Transverse colon (tissue), 4 donors: ENCODE results near the gene PKP4. TPM values are rescaled to one million over a fixed set of nuclear protein-coding genes. Genes with fewer than 3 reads are reported as not detected.
"Not testable (repeated sequence)": the region's sequence is repeated elsewhere in the genome, so short reads cannot be mapped to it uniquely, and the experiment has no call there.

Source experiments
- DNase-seq: peaks from one replicate; pipeline ENCODE4 v3.0.0-alpha.2; 2019
- H3K27ac ChIP-seq, 4 donors: fragments of 200-600 bp; sonication (generic); 2 replicates each; pipeline ENCODE4 v1.5.1; 2016 to 2018; ENCODE audit warnings: inconsistent platforms in 4 of 4
- H3K27me3 ChIP-seq: fragments of 200-600 bp; sonication (generic); 2 replicates; pipeline ENCODE4 v1.5.1; 2017; ENCODE audit warnings: inconsistent platforms
- H3K36me3 ChIP-seq, 4 donors: fragments of 200-600 bp; sonication (generic); 2 replicates each; pipeline ENCODE4 v1.5.1; 2017 to 2019; ENCODE audit warnings: inconsistent platforms in 4 of 4
- H3K4me1 ChIP-seq, 4 donors: fragments of 200-600 bp; sonication (generic); 2 replicates each; pipeline ENCODE4 v1.5.1; 2017 to 2020; ENCODE audit warnings: inconsistent platforms in 4 of 4
- H3K4me3 ChIP-seq, 4 donors: fragments of 200-600 bp; sonication (generic); 1 replicate in 1 of 4; 2 replicates in 3 of 4; pipeline versions ENCODE4 v1.5.1 to v1.6.1; 2017 to 2019; ENCODE audit warnings: inconsistent platforms in 4 of 4
- H3K9me3 ChIP-seq, 2 donors: fragments of 200-600 bp; sonication (generic); 2 replicates each; pipeline ENCODE4 v1.5.1; 2017 to 2019; ENCODE audit warnings: inconsistent platforms in 2 of 2
- CTCF ChIP-seq, 5 experiments: fragments of 200-600 bp in 3 of 5; fragments of 450-650 bp in 2 of 5; sonication (generic) in 3 of 5; IDR thresholded peaks; 1 replicate in 2 of 5; 2 replicates in 3 of 5; pipeline ENCODE4 v1.5.1; 2016 to 2017; ENCODE audit warnings: antibody characterized with exemption in 5 of 5, inconsistent platforms in 3 of 5, mild to moderate bottlenecking in 2 of 5, moderate library complexity in 1 of 5
- EP300 ChIP-seq: sonication (generic); formaldehyde crosslinking; IDR thresholded peaks from one replicate; pipeline ENCODE4 v1.6.1; 2017; ENCODE audit warnings: antibody characterized with exemption, low read depth
- POLR2A ChIP-seq: fragments of 450-650 bp; IDR thresholded peaks from one replicate; pipeline ENCODE4 v1.6.1; 2016; ENCODE audit warnings: antibody characterized with exemption, mild to moderate bottlenecking, moderate library complexity
- POLR2AphosphoS5 ChIP-seq, 3 donors: sonication (generic); formaldehyde crosslinking; IDR thresholded peaks; one replicate each; pipeline ENCODE4 v1.6.1; 2016; ENCODE audit warnings: antibody characterized with exemption in 3 of 3
- WGBS, 2 donors: methylation state at CpG; one replicate each; pipeline ENCODE4 v1.1.5; 2018; ENCODE audit warnings: low coverage in 1 of 2; 5-methylcytosine and 5-hydroxymethylcytosine counted together
- in situ Hi-C, 4 donors: fragments of 200-750 bp; cut with MboI; loops; one replicate each; pipeline versions ENCODE4 v1.15.0 to v1.15.1; 2017; ENCODE audit warnings: low sequenced_read_pairs in 3 of 4, low pct_ligation_motif_present in 1 of 4, low pct_unique_long_range_greater_than_20kb in 1 of 4
- intact Hi-C: fragments of 100-400 bp; cut with DNase I; formaldehyde crosslinking; loops from one replicate; pipeline ENCODE4 v1.15.1; 2023; ENCODE audit warnings: low total_unique reads
- total RNA-seq, 4 donors: library from RNA; depleted of rRNA; stranded (reverse); fragments of >200 nt; gene quantifications; one replicate each; pipeline ENCODE4 v1.1.0, GENCODE V29; 2016

PKP4 gene
- total RNA-seq, 4 donors from 2014 or later, result 28.1 to 70.3 (median 58.3) TPM

GRCh38 chr2:158695305-158695704, 238.6 kb downstream of the PKP4 start:
- intact Hi-C loops (no loop called here), in situ Hi-C loops (no loop called here)
- H3K27ac ChIP-seq, result no peak overlapping the region
- peaks cover 0 to 3% of the 10 kb centered on the region in 2 donors for H3K9me3 ChIP-seq
- H3K36me3 ChIP-seq, result no peaks in the 10 kb centered on the region
- no peaks in the 10 kb centered on the region for H3K4me1 ChIP-seq
- no peak for DNase-seq
- H3K27me3 ChIP-seq, result no peaks in the 10 kb centered on the region
- H3K4me3 ChIP-seq, result no peak overlapping the region
- TF ChIP-seq POLR2A, result no peak
- TF ChIP-seq POLR2AphosphoS5 (IDR thresholded peaks at IDR 0.05), result no peak
- no peak for TF ChIP-seq EP300
- TF ChIP-seq CTCF (IDR thresholded peaks at IDR 0.05), result no peak

- DNase-seq, in situ Hi-C loops, intact Hi-C loops, H3K36me3 ChIP-seq, H3K27me3 ChIP-seq, H3K27ac ChIP-seq, H3K4me1 ChIP-seq, H3K9me3 ChIP-seq, H3K4me3 ChIP-seq: not testable (repeated sequence)
- 85 to 88% methylated on average over 5 of the region's 5 CpGs for WGBS, 2 donors
Observed at GRCh38 chr2:158695744-158696143, 239.0 kb downstream of the PKP4 start.

- no peak overlapping the region for H3K27ac ChIP-seq
- intact Hi-C loops (no loop called here), in situ Hi-C loops (no loop called here)
- peaks cover 0 to 3% of the 10 kb centered on the region in 2 donors for H3K9me3 ChIP-seq
- DNase-seq, result no peak
- H3K4me1 ChIP-seq, result no peaks in the 10 kb centered on the region
- WGBS, 2 donors, result 82% methylated on average over 6 of the region's 6 CpGs; no CpG with 5 or more reads in 1 of the 2 donors
- no peak for TF ChIP-seq CTCF (IDR thresholded peaks at IDR 0.05)
- TF ChIP-seq EP300, result no peak
- no peak for TF ChIP-seq POLR2AphosphoS5 (IDR thresholded peaks at IDR 0.05)
- no peak for TF ChIP-seq POLR2A
- H3K27me3 ChIP-seq, result no peaks in the 10 kb centered on the region
- H3K4me3 ChIP-seq, result no peak overlapping the region
- no peaks in the 10 kb centered on the region for H3K36me3 ChIP-seq
Observed at GRCh38 chr2:158699323-158699722, 242.6 kb downstream of the PKP4 start.

GRCh38 chr2:158701101-158701500, 244.3 kb downstream of the PKP4 start:
- no peak overlapping the region for H3K27ac ChIP-seq
- H3K4me1 ChIP-seq, result no peaks in the 10 kb centered on the region
- in situ Hi-C loops (no loop called here), intact Hi-C loops (no loop called here)
- no peaks in the 10 kb centered on the region for H3K27me3 ChIP-seq
- no peak overlapping the region for H3K4me3 ChIP-seq
- no peak for DNase-seq
- H3K36me3 ChIP-seq, result no peaks in the 10 kb centered on the region
- 63 to 90% methylated on average over 2 to 3 of the region's 3 CpGs for WGBS, 2 donors
- peaks cover 3 to 12% of the 10 kb centered on the region in 2 donors for H3K9me3 ChIP-seq
- TF ChIP-seq EP300 (no peak), POLR2A (no peak), POLR2AphosphoS5 (IDR thresholded peaks at IDR 0.05) (no peak), CTCF (IDR thresholded peaks at IDR 0.05) (no peak)

GRCh38 chr2:158702740-158703139, 246.0 kb downstream of the PKP4 start:
- Histone ChIP-seq H3K36me3 (no peaks in the 10 kb centered on the region), H3K4me1 (no peaks in the 10 kb centered on the region), H3K9me3 (peaks cover 3 to 9% of the 10 kb centered on the region in 2 donors), H3K4me3 (no peak overlapping the region), H3K27ac (no peak overlapping the region), H3K27me3 (no peaks in the 10 kb centered on the region)
- TF ChIP-seq CTCF (IDR thresholded peaks at IDR 0.05) (no peak), POLR2AphosphoS5 (IDR thresholded peaks at IDR 0.05) (no peak), POLR2A (no peak), EP300 (no peak)
- WGBS, 2 donors, result 0 to 89% methylated on average over 1 to 9 of the region's 9 CpGs
- in situ Hi-C loops, result no loop called here
- DNase-seq, result no peak
- intact Hi-C loops, result no loop called here

GRCh38 chr2:158704724-158705465, 248.1 kb downstream of the PKP4 start:
- DNase-seq, H3K36me3 ChIP-seq, H3K4me1 ChIP-seq, H3K27me3 ChIP-seq, in situ Hi-C loops, intact Hi-C loops, H3K9me3 ChIP-seq, H3K4me3 ChIP-seq, H3K27ac ChIP-seq: not testable (repeated sequence)
- WGBS, 2 donors, result 89% methylated on average over 7 to 8 of the region's 8 CpGs
